Measurements from ENCODE around the gene FAM111B. TPM values are rescaled to one million over a fixed set of nuclear protein-coding genes. Genes with fewer than 3 reads are reported as not detected.
"Not testable (repeated sequence)": the region's sequence is repeated elsewhere in the genome, so short reads cannot be mapped to it uniquely, and the experiment has no call there.

The FAM111B gene
- total RNA-seq, 1 experiment from 2014 or later, result 26.7 TPM

- intact Hi-C loops (cut with micrococcal nuclease); H3K36me3 ChIP-seq (ENCODE audit: low read depth, low read length); H4K20me1 ChIP-seq (ENCODE audit: low read length); POLR2A ChIA-PET (ENCODE audit: unreplicated experiment); H3K27ac ChIP-seq (ENCODE audit: low read length); H3K9me3 ChIP-seq (ENCODE audit: low read length); ATAC-seq; H3K79me2 ChIP-seq (ENCODE audit: low read length); H2AFZ ChIP-seq (ENCODE audit: low read length); DNase-seq; CTCF ChIA-PET; H3K9ac ChIP-seq (ENCODE audit: low read length); H3K4me2 ChIP-seq (ENCODE audit: low read length); H3K4me3 ChIP-seq (ENCODE audit: low read length); H3K4me1 ChIP-seq (ENCODE audit: insufficient read depth, low read length); BruUV-seq (replicated peaks); H3K9me2 ChIP-seq (replicated peaks; ENCODE audit: low read length); H3F3A ChIP-seq (ENCODE audit: low read length, unreplicated experiment): not testable (repeated sequence)
- H3K27me3 ChIP-seq (ENCODE audit: low read length), result peaks cover 49% of the 10 kb centered on the region
These were observed 25.5 kb upstream of the FAM111B start for GRCh38 chr11:59081430-59082020.

GRCh38 chr11:59086007-59086406 lies 21.0 kb upstream of the FAM111B start, which contains the start of gene GLYATL1B:
Gene GLYATL1B, plus strand, starts transcription at chr11:59086307. Its CDS starts 0 bp downstream, at chr11:59086307.
- H3K9me2 ChIP-seq (replicated peaks; ENCODE audit: low read length); H3F3A ChIP-seq (ENCODE audit: low read length, unreplicated experiment); ATAC-seq; H3K79me2 ChIP-seq (ENCODE audit: low read length); H3K9me3 ChIP-seq (ENCODE audit: low read length); H2AFZ ChIP-seq (ENCODE audit: low read length); H3K4me3 ChIP-seq (ENCODE audit: low read length); H3K36me3 ChIP-seq (ENCODE audit: low read depth, low read length); DNase-seq; CTCF ChIA-PET; H3K9ac ChIP-seq (ENCODE audit: low read length); intact Hi-C loops (cut with micrococcal nuclease); H4K20me1 ChIP-seq (ENCODE audit: low read length); BruUV-seq (replicated peaks); H3K4me2 ChIP-seq (ENCODE audit: low read length); H3K27ac ChIP-seq (ENCODE audit: low read length); POLR2A ChIA-PET (ENCODE audit: unreplicated experiment); H3K4me1 ChIP-seq (ENCODE audit: insufficient read depth, low read length): not testable (repeated sequence)
- H3K27me3 ChIP-seq (ENCODE audit: low read length), result peaks cover 57% of the 10 kb centered on the region

- CTCF ChIA-PET, result no interaction called here
- intact Hi-C loops (cut with micrococcal nuclease), result no loop called here
- H3K4me3 ChIP-seq (ENCODE audit: low read length), result no peak overlapping the region
These were observed 18.9 kb upstream of the FAM111B start for GRCh38 chr11:59088162-59088561.

GRCh38 chr11:59093576-59093975 lies 13.5 kb upstream of the FAM111B start:
- H3K27ac ChIP-seq (ENCODE audit: low read length); H4K20me1 ChIP-seq (ENCODE audit: low read length); H2AFZ ChIP-seq (ENCODE audit: low read length); H3K4me1 ChIP-seq (ENCODE audit: insufficient read depth, low read length); CTCF ChIA-PET; H3K4me2 ChIP-seq (ENCODE audit: low read length); H3K9ac ChIP-seq (ENCODE audit: low read length); H3K9me2 ChIP-seq (replicated peaks; ENCODE audit: low read length); intact Hi-C loops (cut with micrococcal nuclease); H3K9me3 ChIP-seq (ENCODE audit: low read length); H3K36me3 ChIP-seq (ENCODE audit: low read depth, low read length); ATAC-seq; DNase-seq; BruUV-seq (replicated peaks); H3F3A ChIP-seq (ENCODE audit: low read length, unreplicated experiment); H3K79me2 ChIP-seq (ENCODE audit: low read length); H3K4me3 ChIP-seq (ENCODE audit: low read length): not testable (repeated sequence)
- POLR2A ChIA-PET (ENCODE audit: unreplicated experiment), result interaction anchor here (0.6 kb wide), 1 partner anchor 386 kb away, joined by 3 read pairs; no protein-coding TSS in a partner anchor
- peaks cover 21% of the 10 kb centered on the region; the same call in 1 of the 2 replicates for H3K27me3 ChIP-seq (ENCODE audit: low read length)

More at GRCh38 chr11:59088162-59088561, 18.9 kb upstream of the FAM111B start:
- Histone ChIP-seq H3K4me2 (ENCODE audit: low read length) (no peak overlapping the region), H3F3A (ENCODE audit: low read length, unreplicated experiment) (no peaks in the 10 kb centered on the region), H3K79me2 (ENCODE audit: low read length) (no peaks in the 10 kb centered on the region), H3K4me1 (ENCODE audit: insufficient read depth, low read length) (no peaks in the 10 kb centered on the region), H3K27ac (ENCODE audit: low read length) (no peak overlapping the region), H2AFZ (ENCODE audit: low read length) (no peak overlapping the region), H4K20me1 (ENCODE audit: low read length) (no peaks in the 10 kb centered on the region), H3K9me3 (ENCODE audit: low read length) (no peaks in the 10 kb centered on the region), H3K9ac (ENCODE audit: low read length) (no peak overlapping the region), H3K27me3 (ENCODE audit: low read length) (peaks cover 59% of the 10 kb centered on the region), H3K36me3 (ENCODE audit: low read depth, low read length) (no peaks in the 10 kb centered on the region), H3K9me2 (replicated peaks; ENCODE audit: low read length) (no peaks in the 10 kb centered on the region)
- TF ChIP-seq EZH2 (IDR thresholded peaks at IDR 0.05; ENCODE audit: low read length, unreplicated experiment), result no peak
- no peak for TF ChIP-seq CTCF (conservative IDR thresholded peaks at IDR 0.05; ENCODE audit: low read depth, low read length)
- no peak for TF ChIP-seq EZH2phosphoT487 (IDR thresholded peaks at IDR 0.05; ENCODE audit: borderline replicate concordance, low read length)
- DNase-seq (no peak), ATAC-seq (no peak)
- POLR2A ChIA-PET (ENCODE audit: unreplicated experiment), result no interaction called here
- no TSS peak for BruUV-seq (replicated peaks)

- H2AFZ ChIP-seq (ENCODE audit: low read length); H3F3A ChIP-seq (ENCODE audit: low read length, unreplicated experiment); H3K9me3 ChIP-seq (ENCODE audit: low read length); H4K20me1 ChIP-seq (ENCODE audit: low read length); H3K4me2 ChIP-seq (ENCODE audit: low read length); H3K27ac ChIP-seq (ENCODE audit: low read length); H3K9ac ChIP-seq (ENCODE audit: low read length); H3K36me3 ChIP-seq (ENCODE audit: low read depth, low read length); ATAC-seq; CTCF ChIA-PET; H3K4me3 ChIP-seq (ENCODE audit: low read length); POLR2A ChIA-PET (ENCODE audit: unreplicated experiment); H3K4me1 ChIP-seq (ENCODE audit: insufficient read depth, low read length); H3K9me2 ChIP-seq (replicated peaks; ENCODE audit: low read length); BruUV-seq (replicated peaks); intact Hi-C loops (cut with micrococcal nuclease); DNase-seq; H3K79me2 ChIP-seq (ENCODE audit: low read length): not testable (repeated sequence)
- 0 out of 2 replicates have a peak, but pooled peaks cover 16% of the 10 kb centered on the region for H3K27me3 ChIP-seq (ENCODE audit: low read length)
These were observed 11.8 kb upstream of the FAM111B start for GRCh38 chr11:59095225-59095624.
